Progenitor cell of endocrine pancreas (in vitro differentiated cells): Measurements from ENCODE around the gene KDM4B. TPM values are rescaled to one million over a fixed set of nuclear protein-coding genes. Genes with fewer than 3 reads are reported as not detected.
"Not testable (repeated sequence)": the region's sequence is repeated elsewhere in the genome, so short reads cannot be mapped to it uniquely, and the experiment has no call there.

Experiments
- DNase-seq: peaks from one replicate; pipeline ENCODE4 v3.0.0; 2021; ENCODE audit warnings: low spot score; ENCODE audit not compliant: unreplicated experiment
- H3K27ac Mint-ChIP-seq: 2 replicates; pipeline ENCODE4 v1.8.0; 2021; ENCODE audit warnings: mild to moderate bottlenecking, moderate library complexity, mixed read lengths
- H3K27me3 Mint-ChIP-seq: 2 replicates; pipeline ENCODE4 v1.8.0; 2021; ENCODE audit warnings: mixed read lengths
- H3K36me3 Mint-ChIP-seq: 2 replicates; pipeline ENCODE4 v1.8.0; 2022; ENCODE audit warnings: mixed read lengths; ENCODE audit not compliant: insufficient read depth
- H3K4me1 Mint-ChIP-seq: 2 replicates; pipeline ENCODE4 v1.8.0; 2021; ENCODE audit warnings: low read depth, mixed read lengths
- H3K4me3 Mint-ChIP-seq: 2 replicates; pipeline ENCODE4 v1.8.0; 2021; ENCODE audit warnings: low read depth, mild to moderate bottlenecking, moderate library complexity, mixed read lengths
- H3K9me3 Mint-ChIP-seq: 2 replicates; pipeline ENCODE4 v1.8.0; 2021; ENCODE audit warnings: low read depth, mixed read lengths
- CTCF ChIP-seq: fragments of 200-600 bp; sonication (generic); IDR thresholded peaks from one replicate; pipeline ENCODE4 v1.5.0; 2021; ENCODE audit warnings: antibody characterized with exemption, mild to moderate bottlenecking; ENCODE audit not compliant: unreplicated experiment
- total RNA-seq: library from RNA; stranded (reverse); gene quantifications from 2 replicates; pipeline ENCODE4 v1.2.1, GENCODE V29; 2021

The KDM4B gene
- total RNA-seq, 1 donor from 2014 or later, result 59.6 TPM

- no peak overlapping the region for H3K4me3 Mint-ChIP-seq
Measured at GRCh38 chr19:5154129-5154798, 185.4 kb downstream of the KDM4B start.

GRCh38 chr19:5154799-5155426, 186.0 kb downstream of the KDM4B start:
- TF ChIP-seq CTCF, result no peak
- Mint-ChIP-seq H3K9me3 (no peaks in the 10 kb centered on the region), H3K4me3 (no peak overlapping the region), H3K36me3 (peaks cover 2% of the 10 kb centered on the region), H3K27me3 (no peaks in the 10 kb centered on the region), H3K4me1 (no peaks in the 10 kb centered on the region), H3K27ac (no peak overlapping the region)
- DNase-seq, result no peak

More at GRCh38 chr19:5154129-5154798, 185.4 kb downstream of the KDM4B start:
- H3K4me1 Mint-ChIP-seq, result no peaks in the 10 kb centered on the region
- H3K27me3 Mint-ChIP-seq, result no peaks in the 10 kb centered on the region
- no peaks in the 10 kb centered on the region for H3K9me3 Mint-ChIP-seq
- peaks cover 2% of the 10 kb centered on the region for H3K36me3 Mint-ChIP-seq
- no peak overlapping the region for H3K27ac Mint-ChIP-seq
- peak; percentile 45 for DNase-seq
- TF ChIP-seq CTCF, result peak; percentile 57

- TF ChIP-seq CTCF, result no peak
- no peak for DNase-seq
- H3K4me3 Mint-ChIP-seq, result no peak overlapping the region
- no peak overlapping the region for H3K27ac Mint-ChIP-seq
- peaks cover 2% of the 10 kb centered on the region for H3K36me3 Mint-ChIP-seq
- no peaks in the 10 kb centered on the region for H3K9me3 Mint-ChIP-seq
- H3K4me1 Mint-ChIP-seq, result no peaks in the 10 kb centered on the region
- H3K27me3 Mint-ChIP-seq, result no peaks in the 10 kb centered on the region
Measured at GRCh38 chr19:5155586-5156210, 186.8 kb downstream of the KDM4B start.

- Mint-ChIP-seq H3K27me3 (no peaks in the 10 kb centered on the region), H3K36me3 (peaks cover 2% of the 10 kb centered on the region), H3K27ac (peak overlapping the region; percentile 43), H3K4me3 (no peak overlapping the region), H3K4me1 (no peaks in the 10 kb centered on the region), H3K9me3 (no peaks in the 10 kb centered on the region)
- no peak for DNase-seq
- no peak for TF ChIP-seq CTCF
Measured at GRCh38 chr19:5156231-5156986, 187.5 kb downstream of the KDM4B start.

GRCh38 chr19:5157186-5157585, 188.3 kb downstream of the KDM4B start:
- Mint-ChIP-seq H3K4me3 (no peak overlapping the region), H3K27me3 (no peaks in the 10 kb centered on the region), H3K36me3 (peaks cover 2% of the 10 kb centered on the region), H3K9me3 (no peaks in the 10 kb centered on the region), H3K4me1 (no peaks in the 10 kb centered on the region), H3K27ac (no peak overlapping the region)
- no peak for DNase-seq
- no peak for TF ChIP-seq CTCF

- not testable (repeated sequence) for H3K36me3 Mint-ChIP-seq, H3K9me3 Mint-ChIP-seq, DNase-seq, H3K27me3 Mint-ChIP-seq, H3K27ac Mint-ChIP-seq, H3K4me3 Mint-ChIP-seq, H3K4me1 Mint-ChIP-seq
Measured at GRCh38 chr19:5158549-5159134, 189.7 kb downstream of the KDM4B start.

- not testable (repeated sequence) for H3K4me1 Mint-ChIP-seq, DNase-seq, H3K27me3 Mint-ChIP-seq, H3K4me3 Mint-ChIP-seq, H3K9me3 Mint-ChIP-seq, H3K27ac Mint-ChIP-seq, H3K36me3 Mint-ChIP-seq
Measured at GRCh38 chr19:5160158-5160795, 191.4 kb downstream of the KDM4B start.
